Naive B cell (primary cell): ENCODE results near the gene LOXL3. TPM values are rescaled to one million over a fixed set of nuclear protein-coding genes. Genes with fewer than 3 reads are reported as not detected.

ENCODE experiments used
- ATAC-seq, 2 donors: fragments of 150-1000 bp; cut with Tn5 transposase; 2 replicates each; pipeline ENCODE4 v1.10.0; 2021; ENCODE audit warnings: low read depth in 2 of 2, mild to moderate bottlenecking in 2 of 2, moderate library complexity in 2 of 2
- DNase-seq: peaks from one replicate; pipeline ENCODE4 v3.0.0; 2022
- H3K27ac Mint-ChIP-seq, 6 donors: one replicate each; pipeline ENCODE4 v1.8.0; 2020 to 2022; ENCODE audit warnings: mild to moderate bottlenecking in 6 of 6, mixed read lengths in 6 of 6, moderate library complexity in 5 of 6, inconsistent platforms in 2 of 6
- H3K27me3 Mint-ChIP-seq, 3 donors: one replicate each; pipeline ENCODE4 v1.8.0; 2021 to 2022; ENCODE audit warnings: mixed read lengths in 3 of 3, mild to moderate bottlenecking in 1 of 3
- H3K36me3 Mint-ChIP-seq, 2 donors: one replicate each; pipeline ENCODE4 v1.8.0; 2020 to 2022; ENCODE audit warnings: mixed read lengths in 2 of 2, inconsistent platforms in 1 of 2, mild to moderate bottlenecking in 1 of 2
- H3K4me1 Mint-ChIP-seq, 3 donors: one replicate each; pipeline ENCODE4 v1.8.0; 2020 to 2022; ENCODE audit warnings: mixed read lengths in 3 of 3, inconsistent platforms in 1 of 3, mild to moderate bottlenecking in 1 of 3, moderate library complexity in 1 of 3
- H3K4me3 Mint-ChIP-seq, 8 donors: one replicate each; pipeline ENCODE4 v1.8.0; 2020 to 2022; ENCODE audit warnings: mild to moderate bottlenecking in 8 of 8, mixed read lengths in 8 of 8, moderate library complexity in 8 of 8, inconsistent platforms in 2 of 8
- H3K9me3 Mint-ChIP-seq, 7 donors: one replicate each; pipeline ENCODE4 v1.8.0; 2020 to 2022; ENCODE audit warnings: mixed read lengths in 7 of 7, mild to moderate bottlenecking in 5 of 7, inconsistent platforms in 2 of 7, moderate library complexity in 1 of 7
- polyA plus RNA-seq, 6 donors: library from polyadenylated mRNA; unstranded; fragments of 300-500 nt; fragmentation: Illumina TruSeq; gene quantifications; one replicate each; pipeline ENCODE4 v1.2.3, GENCODE V29; 2021; ENCODE audit warnings: low read depth in 6 of 6

Gene LOXL3, protein sequence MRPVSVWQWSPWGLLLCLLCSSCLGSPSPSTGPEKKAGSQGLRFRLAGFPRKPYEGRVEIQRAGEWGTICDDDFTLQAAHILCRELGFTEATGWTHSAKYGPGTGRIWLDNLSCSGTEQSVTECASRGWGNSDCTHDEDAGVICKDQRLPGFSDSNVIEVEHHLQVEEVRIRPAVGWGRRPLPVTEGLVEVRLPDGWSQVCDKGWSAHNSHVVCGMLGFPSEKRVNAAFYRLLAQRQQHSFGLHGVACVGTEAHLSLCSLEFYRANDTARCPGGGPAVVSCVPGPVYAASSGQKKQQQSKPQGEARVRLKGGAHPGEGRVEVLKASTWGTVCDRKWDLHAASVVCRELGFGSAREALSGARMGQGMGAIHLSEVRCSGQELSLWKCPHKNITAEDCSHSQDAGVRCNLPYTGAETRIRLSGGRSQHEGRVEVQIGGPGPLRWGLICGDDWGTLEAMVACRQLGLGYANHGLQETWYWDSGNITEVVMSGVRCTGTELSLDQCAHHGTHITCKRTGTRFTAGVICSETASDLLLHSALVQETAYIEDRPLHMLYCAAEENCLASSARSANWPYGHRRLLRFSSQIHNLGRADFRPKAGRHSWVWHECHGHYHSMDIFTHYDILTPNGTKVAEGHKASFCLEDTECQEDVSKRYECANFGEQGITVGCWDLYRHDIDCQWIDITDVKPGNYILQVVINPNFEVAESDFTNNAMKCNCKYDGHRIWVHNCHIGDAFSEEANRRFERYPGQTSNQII
- under 1 TPM in 2 of 6 donors, not detected in 4; 0.25 to 0.29 TPM for polyA plus RNA-seq

DNA sequence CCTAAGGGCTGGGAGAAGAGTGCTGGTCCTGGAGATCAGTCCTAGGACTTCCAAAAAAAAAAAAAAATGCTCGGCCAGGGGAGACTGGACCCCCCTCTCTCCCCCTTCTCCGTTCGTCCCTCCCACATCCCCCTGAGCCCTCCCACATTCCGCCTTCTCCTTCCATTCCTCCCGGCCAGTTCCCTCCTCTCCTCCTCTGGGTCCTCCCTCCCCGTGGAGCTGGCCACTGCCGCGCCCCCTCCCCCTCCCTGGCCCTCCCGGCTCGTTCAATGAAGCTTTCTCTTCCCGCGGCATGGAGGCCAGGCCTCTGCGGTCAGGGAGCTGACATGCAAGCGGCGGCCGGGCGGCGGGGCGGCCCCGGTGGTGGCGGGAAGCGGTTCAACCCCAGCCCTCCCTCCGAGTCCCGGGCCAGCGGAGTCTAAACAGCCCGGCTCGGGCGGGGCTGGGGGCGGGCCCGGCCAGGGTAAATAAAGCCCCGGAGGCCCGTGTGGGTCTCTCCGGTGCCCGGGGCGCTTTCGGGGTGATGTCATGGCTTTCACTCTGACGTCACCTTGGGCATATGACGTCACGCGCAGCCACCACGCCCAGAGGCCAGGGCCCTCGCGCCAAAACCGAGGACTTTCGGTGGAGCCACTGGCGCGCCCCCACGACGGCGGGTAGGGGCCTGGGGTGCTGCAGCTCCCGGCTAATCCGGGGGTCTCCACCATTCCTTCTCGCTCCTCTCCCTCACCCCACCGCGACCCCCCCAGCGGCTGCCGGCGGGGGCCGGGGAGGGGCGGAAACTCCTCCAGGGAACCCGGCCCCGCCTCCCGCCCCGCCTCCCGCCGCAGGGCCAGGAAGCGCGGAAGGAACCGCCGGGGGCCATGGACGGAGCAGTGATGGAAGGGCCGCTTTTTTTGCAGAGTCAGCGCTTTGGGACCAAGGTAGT lies at the start of gene LOXL3, which contains the start of gene DOK1:
Gene LOXL3, minus strand, starts transcription at position 51 of the 928 bp plus-strand sequence. CDS start 1,308 bp downstream, outside the sequence.
Gene DOK1, plus strand, starts transcription at position 829 of the 928 bp plus-strand sequence. Its CDS starts 35 bp downstream, at position 864.
- H3K4me1 Mint-ChIP-seq: peaks cover 29 to 41% (median 35%) of the 10 kb centered on the region in 3 donors
- DNase-seq: peak; percentile 77
- peaks cover 7 to 21% (median 20%) of the 10 kb centered on the region in 3 donors for H3K27me3 Mint-ChIP-seq
- H3K27ac Mint-ChIP-seq: peak within 1 kb of the TSS; percentile 86 to 98 (median 96)
- ATAC-seq: peak; percentile 74 to 75
- H3K36me3 Mint-ChIP-seq: no peaks in the 10 kb centered on the region
- H3K4me3 Mint-ChIP-seq: peak within 1 kb of the TSS; percentile 87 to 98 (median 94)
- H3K9me3 Mint-ChIP-seq: no peaks in the 10 kb centered on the region

DNA sequence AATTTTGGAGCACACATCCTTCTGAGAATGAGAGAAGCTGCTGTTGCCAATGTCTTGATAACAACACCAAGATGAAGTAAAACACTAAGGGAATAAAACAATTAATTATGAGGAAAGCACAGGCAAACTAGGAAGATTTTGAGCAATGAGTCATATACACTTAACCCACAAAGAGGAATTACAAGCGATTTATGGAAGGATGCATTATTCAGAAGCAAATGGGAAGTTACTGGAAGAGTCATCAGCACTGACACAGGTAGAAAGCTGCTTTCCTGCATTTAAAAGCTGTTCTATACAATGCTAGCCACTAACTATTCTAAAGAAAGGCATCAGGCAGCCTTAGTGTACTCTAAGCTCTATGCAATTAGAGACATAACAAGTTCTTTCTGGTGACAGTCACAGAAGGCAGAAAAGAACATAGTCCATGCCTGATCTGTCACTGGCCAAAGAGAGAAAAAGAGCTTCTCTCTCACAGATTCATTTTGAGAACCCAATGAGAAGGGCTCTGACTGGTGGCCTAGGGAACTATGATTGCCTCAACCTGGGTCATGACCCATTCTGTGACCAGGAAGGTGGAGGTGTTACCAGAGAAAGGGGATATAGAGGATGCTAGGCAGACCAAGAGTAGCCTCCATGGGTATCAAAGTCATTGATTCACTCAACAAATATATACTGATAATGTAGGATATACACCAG lies 49.0 kb upstream of the LOXL3 start:
- no peak for ATAC-seq
- no peaks in the 10 kb centered on the region for H3K36me3 Mint-ChIP-seq
- H3K9me3 Mint-ChIP-seq: no peaks in the 10 kb centered on the region
- H3K27me3 Mint-ChIP-seq: peaks cover 9 to 29% (median 28%) of the 10 kb centered on the region in 3 donors
- no peak overlapping the region for H3K27ac Mint-ChIP-seq
- H3K4me3 Mint-ChIP-seq: no peak overlapping the region
- no peak for DNase-seq
- H3K4me1 Mint-ChIP-seq: peaks cover 5 to 8% (median 8%) of the 10 kb centered on the region in 3 donors

DNA sequence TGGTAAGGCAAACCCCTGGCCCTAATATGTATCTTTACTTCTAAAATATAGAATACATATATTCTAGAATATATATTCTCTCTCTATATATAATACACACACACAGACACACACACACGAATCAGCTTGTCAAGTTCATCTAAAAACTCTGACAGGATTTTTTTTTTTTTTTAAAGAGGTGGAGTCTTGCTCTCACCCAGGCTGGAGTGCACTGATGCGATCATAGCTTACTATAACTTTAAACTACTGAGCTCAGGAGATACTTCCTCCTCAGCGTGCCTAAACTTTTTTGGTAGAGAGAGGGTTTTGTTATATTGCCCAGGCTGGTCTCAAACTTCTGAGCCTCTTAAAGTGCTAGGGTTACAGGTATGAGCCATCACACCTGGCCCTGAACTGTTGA lies 45.9 kb upstream of the LOXL3 start:
- Mint-ChIP-seq H3K27me3 (peaks cover 11 to 41% (median 36%) of the 10 kb centered on the region in 3 donors), H3K9me3 (no peaks in the 10 kb centered on the region), H3K4me1 (peaks cover 5 to 8% (median 8%) of the 10 kb centered on the region in 3 donors), H3K36me3 (no peaks in the 10 kb centered on the region), H3K27ac (no peak overlapping the region), H3K4me3 (no peak overlapping the region)
- ATAC-seq: peak; percentile 87 to 96
- peak; percentile 11 for DNase-seq

DNA sequence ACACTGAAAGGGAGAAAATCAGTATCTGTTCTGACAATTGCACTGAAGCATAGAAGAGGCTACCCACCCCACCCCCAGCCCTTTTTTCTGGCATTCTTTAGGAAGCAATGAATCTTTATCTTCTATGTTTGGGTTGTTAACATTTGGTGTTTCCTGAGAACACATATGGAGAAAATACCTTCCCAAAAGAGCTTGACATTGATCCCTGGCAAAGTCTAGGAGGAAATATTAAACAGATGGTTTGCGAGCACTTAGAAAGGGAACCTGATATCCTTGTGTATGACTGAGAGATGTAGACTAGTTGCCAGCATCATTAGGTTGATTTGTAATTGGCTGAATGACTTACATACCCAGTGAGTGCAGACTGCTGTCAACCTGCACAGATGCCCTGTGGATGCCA lies 43.7 kb upstream of the LOXL3 start:
- no peak overlapping the region for H3K4me3 Mint-ChIP-seq
- no peaks in the 10 kb centered on the region for H3K36me3 Mint-ChIP-seq
- no peak for ATAC-seq
- no peak for DNase-seq
- no peaks in the 10 kb centered on the region for H3K9me3 Mint-ChIP-seq
- H3K27me3 Mint-ChIP-seq: peaks cover 14 to 42% (median 33%) of the 10 kb centered on the region in 3 donors
- no peak overlapping the region for H3K27ac Mint-ChIP-seq
- H3K4me1 Mint-ChIP-seq: peaks cover 5 to 8% (median 8%) of the 10 kb centered on the region in 3 donors

DNA sequence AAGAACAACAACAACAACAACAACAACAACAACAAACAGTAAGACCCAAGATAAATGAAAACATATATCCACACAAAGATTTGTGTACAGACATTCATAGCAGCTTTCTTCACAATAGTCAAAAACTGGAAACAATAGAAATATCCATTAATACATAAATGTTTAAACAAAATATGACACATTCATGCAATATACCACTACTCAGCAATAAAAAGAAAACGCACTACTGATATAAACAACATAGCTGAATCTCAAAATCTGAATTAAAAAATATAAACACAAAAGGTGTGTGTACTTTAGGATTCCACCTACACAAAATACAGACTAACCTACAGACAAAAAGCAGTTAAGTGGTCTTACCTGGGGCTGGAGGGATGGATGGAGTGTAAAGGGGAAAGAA lies 42.8 kb upstream of the LOXL3 start:
- no peak for ATAC-seq
- Mint-ChIP-seq H3K9me3 (no peaks in the 10 kb centered on the region), H3K27me3 (peaks cover 14 to 45% (median 36%) of the 10 kb centered on the region in 3 donors), H3K4me3 (no peak overlapping the region), H3K36me3 (no peaks in the 10 kb centered on the region), H3K27ac (no peak overlapping the region), H3K4me1 (peaks cover 5 to 8% (median 8%) of the 10 kb centered on the region in 3 donors)
- no peak for DNase-seq

DNA sequence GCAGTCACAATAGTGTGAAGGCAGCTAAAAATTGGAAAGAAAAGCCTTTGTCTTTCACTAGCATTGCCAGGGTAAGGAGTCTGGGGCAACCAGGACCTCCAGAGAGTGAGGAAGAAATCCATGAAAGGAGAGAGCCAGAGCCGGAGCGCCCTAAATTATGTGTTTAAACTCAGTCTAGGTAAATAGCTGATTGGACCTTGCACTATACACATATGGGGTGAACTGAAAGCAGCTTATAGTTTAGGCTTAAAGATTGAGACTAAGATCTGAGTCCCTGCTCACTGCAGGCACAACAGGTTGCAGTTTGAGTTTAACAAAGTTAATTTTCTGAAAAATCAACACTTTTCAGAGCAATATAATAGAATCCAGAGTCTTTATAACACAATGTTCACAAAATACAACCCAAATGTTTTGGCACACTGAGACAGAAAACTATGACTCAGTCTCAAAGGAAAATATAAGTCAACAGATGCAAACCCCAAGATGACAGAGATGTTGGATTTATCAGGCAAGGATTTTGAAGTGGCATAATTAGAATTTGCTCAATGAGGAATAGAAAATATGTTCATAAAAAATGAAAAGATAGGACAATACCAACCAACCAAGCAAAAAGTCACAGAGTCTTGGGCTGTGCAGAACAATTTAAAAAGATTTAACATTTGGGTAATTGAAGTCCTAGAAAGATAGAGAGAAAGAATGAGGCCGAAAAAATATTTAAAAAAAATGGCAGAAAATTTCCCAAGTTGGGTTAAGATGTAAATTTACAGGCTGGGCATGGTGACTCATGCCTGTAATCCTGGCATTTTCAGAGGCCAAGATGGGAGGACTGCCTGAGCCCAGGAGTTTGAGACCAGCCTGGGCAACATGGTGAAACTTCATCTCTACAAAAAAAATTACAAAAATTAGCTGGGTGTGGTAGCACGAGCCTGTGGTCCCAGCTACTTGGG lies 40.4 kb upstream of the LOXL3 start:
- Mint-ChIP-seq H3K27me3 (peaks cover 21 to 54% (median 45%) of the 10 kb centered on the region in 3 donors), H3K4me1 (no peaks in the 10 kb centered on the region), H3K27ac (peak overlapping the region in 1 of 6 donors; percentile 66), H3K9me3 (no peaks in the 10 kb centered on the region), H3K36me3 (no peaks in the 10 kb centered on the region), H3K4me3 (no peak overlapping the region)
- ATAC-seq (no peak), DNase-seq (no peak)

DNA sequence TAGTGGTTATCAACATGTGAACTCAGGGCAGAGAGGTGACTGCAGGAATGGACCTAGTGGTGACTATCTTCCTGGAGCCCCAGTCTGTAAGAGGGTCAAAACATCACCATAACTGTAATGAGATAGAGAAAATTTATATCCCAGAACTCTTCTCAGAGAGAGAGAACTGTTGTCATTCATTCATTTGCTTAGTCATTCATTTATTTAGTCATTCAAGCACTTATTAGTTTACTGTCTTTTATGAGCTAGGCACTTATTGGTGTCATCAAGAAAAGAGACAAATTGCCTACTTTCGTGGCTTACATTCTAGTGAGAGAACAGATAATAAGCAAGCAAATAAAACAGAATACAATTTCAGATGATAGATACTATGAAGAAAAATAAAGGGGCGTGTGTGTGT lies 34.9 kb upstream of the LOXL3 start:
- H3K4me3 Mint-ChIP-seq: no peak overlapping the region

DNA sequence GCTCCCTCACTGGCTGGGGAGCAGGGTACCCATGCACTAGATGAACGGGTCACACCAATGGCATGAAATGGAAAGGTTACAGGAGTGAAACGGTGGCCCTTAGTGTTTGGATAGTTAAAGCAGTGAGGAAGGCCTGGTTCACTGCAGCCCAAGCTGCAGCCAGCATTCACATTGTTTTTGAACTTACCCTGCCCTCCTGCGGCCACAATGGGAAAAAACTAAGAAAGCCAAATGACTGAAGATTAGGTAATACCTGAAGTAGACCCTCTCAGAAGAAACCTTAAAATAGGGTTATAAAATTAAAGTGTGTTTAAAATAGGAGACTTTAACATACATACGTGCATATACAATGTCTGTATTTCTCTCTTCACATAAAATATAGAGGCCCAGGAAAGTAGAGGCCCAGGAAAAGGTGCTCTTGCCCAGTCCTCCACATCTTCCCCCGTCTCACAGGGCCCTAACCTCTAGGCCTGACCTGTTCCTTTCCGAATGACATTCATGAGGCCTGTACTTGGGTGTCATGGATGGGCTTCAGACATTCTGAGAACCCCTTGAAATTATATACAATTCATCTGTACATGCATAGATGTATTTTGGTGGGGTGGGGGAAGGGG lies 34.0 kb upstream of the LOXL3 start:
- Mint-ChIP-seq H3K4me1 (peaks cover 4 to 15% (median 5%) of the 10 kb centered on the region in 3 donors), H3K36me3 (no peaks in the 10 kb centered on the region), H3K9me3 (no peaks in the 10 kb centered on the region), H3K27ac (no peak overlapping the region), H3K27me3 (peaks cover 13 to 29% (median 13%) of the 10 kb centered on the region in 3 donors), H3K4me3 (no peak overlapping the region)
- peak; percentile 69 for DNase-seq
- ATAC-seq: peak; percentile 93 to 96

More for the DNA sequence above, 34.9 kb upstream of the LOXL3 start:
- no peaks in the 10 kb centered on the region for H3K9me3 Mint-ChIP-seq
- no peaks in the 10 kb centered on the region for H3K36me3 Mint-ChIP-seq
- DNase-seq (no peak), ATAC-seq (no peak)
- H3K27ac Mint-ChIP-seq: no peak overlapping the region
- peaks cover 4 to 15% (median 5%) of the 10 kb centered on the region in 3 donors for H3K4me1 Mint-ChIP-seq
- H3K27me3 Mint-ChIP-seq: peaks cover 20 to 36% (median 22%) of the 10 kb centered on the region in 3 donors

DNA sequence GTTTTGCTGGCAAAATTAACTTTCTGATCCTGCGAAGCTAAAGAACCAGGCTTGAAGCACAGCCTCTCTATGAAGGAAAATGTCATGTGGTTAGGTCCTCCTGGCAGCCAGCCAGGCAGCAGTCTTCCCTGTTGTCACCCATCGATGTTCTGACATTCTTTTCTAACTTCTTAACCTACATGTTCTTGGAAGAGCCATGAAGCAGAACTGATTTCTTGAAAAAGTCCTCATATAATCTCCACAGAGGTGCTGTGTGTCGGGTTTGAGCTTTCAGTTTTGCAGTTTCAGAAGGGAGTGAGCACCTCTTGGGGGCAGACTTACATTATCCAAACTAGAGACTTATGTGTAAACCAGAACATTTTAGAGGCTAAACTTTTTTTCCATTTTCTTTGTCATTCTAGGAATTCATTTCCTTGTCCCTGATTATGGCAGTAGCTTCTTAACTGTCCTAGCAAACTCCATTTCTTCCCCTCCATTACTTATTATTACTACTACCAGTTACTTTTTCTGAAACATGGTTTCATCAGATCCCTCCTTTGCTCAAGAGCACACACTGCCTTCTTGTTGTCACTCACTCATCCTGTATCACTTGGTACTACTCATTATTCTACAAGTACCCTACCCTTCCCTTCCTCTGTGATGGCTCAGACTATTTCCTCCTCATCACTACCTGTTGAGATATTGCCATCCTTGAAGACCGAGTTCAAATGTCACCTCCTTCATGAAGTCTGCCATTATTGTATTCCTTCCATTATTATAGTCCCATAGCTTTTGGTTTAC lies 31.9 kb upstream of the LOXL3 start:
- DNase-seq: no peak
- peaks cover 4 to 15% (median 5%) of the 10 kb centered on the region in 3 donors for H3K4me1 Mint-ChIP-seq
- H3K9me3 Mint-ChIP-seq: no peaks in the 10 kb centered on the region
- peak overlapping the region in 4 of 8 donors; percentile 23 to 44 (median 36) for H3K4me3 Mint-ChIP-seq
- peaks cover 5 to 20% (median 9%) of the 10 kb centered on the region in 3 donors for H3K27me3 Mint-ChIP-seq
- H3K36me3 Mint-ChIP-seq: no peaks in the 10 kb centered on the region
- no peak for ATAC-seq
- peak overlapping the region in 3 of 6 donors; percentile 32 to 43 (median 33) for H3K27ac Mint-ChIP-seq

DNA sequence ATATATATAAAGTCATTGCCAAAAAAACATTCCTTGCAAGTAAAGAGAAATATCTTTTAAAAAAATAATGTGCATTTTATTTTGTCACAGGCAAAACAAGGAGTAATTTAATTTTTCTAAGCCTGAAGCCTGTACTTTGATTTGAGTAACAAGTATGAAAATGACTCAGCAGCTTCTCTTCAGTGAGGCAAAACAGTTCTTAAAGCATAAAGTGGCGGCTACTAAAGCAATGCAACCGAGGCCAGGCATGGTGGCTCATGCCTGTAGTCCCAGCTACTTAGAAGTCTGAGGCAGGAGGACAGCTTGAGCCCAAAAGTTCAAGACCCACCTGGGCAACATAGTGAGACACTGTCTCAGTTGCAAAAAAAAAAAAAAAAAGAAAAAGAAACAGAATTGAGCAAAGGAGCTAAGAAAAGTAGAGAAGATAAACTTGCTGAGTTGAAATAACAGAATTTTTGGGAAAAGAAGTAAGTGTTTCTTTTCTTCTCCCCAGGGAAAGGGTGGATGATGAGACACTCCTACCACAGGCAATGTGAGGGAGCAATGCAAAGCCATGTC lies 30.4 kb upstream of the LOXL3 start:
- H3K9me3 Mint-ChIP-seq: no peaks in the 10 kb centered on the region
- no peak for ATAC-seq
- H3K27me3 Mint-ChIP-seq: peaks cover 6 to 16% (median 13%) of the 10 kb centered on the region in 3 donors
- DNase-seq: no peak
- H3K4me1 Mint-ChIP-seq: peaks cover 4 to 15% (median 5%) of the 10 kb centered on the region in 3 donors
- H3K27ac Mint-ChIP-seq: no peak overlapping the region
- H3K4me3 Mint-ChIP-seq: no peak overlapping the region
- no peaks in the 10 kb centered on the region for H3K36me3 Mint-ChIP-seq
